Activated T-helper 17 cell treated with anti-CD3 and anti-CD28 coated beads, Interleukin-2, amount 50 U/mL, for 72 hours (primary cell): Measurements from ENCODE around the gene LYPD6. TPM values are rescaled to one million over a fixed set of nuclear protein-coding genes. Genes with fewer than 3 reads are reported as not detected.

Source experiments
- ATAC-seq: fragments of 150-1000 bp; cut with Tn5 transposase; replicated peaks from 2 replicates; pipeline ENCODE4 v1.10.0; 2021; ENCODE audit warnings: mild to moderate bottlenecking, moderate library complexity
- H3K27ac Mint-ChIP-seq: one replicate; pipeline ENCODE4 v1.8.0; 2022; ENCODE audit warnings: mixed read lengths
- H3K27me3 Mint-ChIP-seq: one replicate; pipeline ENCODE4 v1.8.0; 2022; ENCODE audit warnings: mixed read lengths
- H3K36me3 Mint-ChIP-seq: one replicate; pipeline ENCODE4 v1.8.0; 2022; ENCODE audit warnings: low read depth, mild to moderate bottlenecking, mixed read lengths
- H3K4me1 Mint-ChIP-seq: one replicate; pipeline ENCODE4 v1.8.0; 2022; ENCODE audit warnings: mixed read lengths
- H3K4me3 Mint-ChIP-seq: one replicate; pipeline ENCODE4 v1.8.0; 2022; ENCODE audit warnings: mild to moderate bottlenecking, mixed read lengths
- H3K9me3 Mint-ChIP-seq: one replicate; pipeline ENCODE4 v1.8.0; 2022; ENCODE audit warnings: mixed read lengths
- total RNA-seq, 2 donors: library from RNA; stranded (reverse); gene quantifications; one replicate each; pipeline ENCODE4 v1.2.3, GENCODE V29; 2022

The LYPD6 gene
- total RNA-seq, 2 donors from 2014 or later: not detected

GRCh38 chr2:149409506-149409905 lies 79.1 kb downstream of the LYPD6 start:
- H3K27ac Mint-ChIP-seq: no peak overlapping the region
- no peaks in the 10 kb centered on the region for H3K4me1 Mint-ChIP-seq
- ATAC-seq: no peak
- no peaks in the 10 kb centered on the region for H3K36me3 Mint-ChIP-seq
- H3K27me3 Mint-ChIP-seq: peaks cover 17% of the 10 kb centered on the region
- H3K4me3 Mint-ChIP-seq: no peak overlapping the region
- H3K9me3 Mint-ChIP-seq: no peaks in the 10 kb centered on the region

DNA sequence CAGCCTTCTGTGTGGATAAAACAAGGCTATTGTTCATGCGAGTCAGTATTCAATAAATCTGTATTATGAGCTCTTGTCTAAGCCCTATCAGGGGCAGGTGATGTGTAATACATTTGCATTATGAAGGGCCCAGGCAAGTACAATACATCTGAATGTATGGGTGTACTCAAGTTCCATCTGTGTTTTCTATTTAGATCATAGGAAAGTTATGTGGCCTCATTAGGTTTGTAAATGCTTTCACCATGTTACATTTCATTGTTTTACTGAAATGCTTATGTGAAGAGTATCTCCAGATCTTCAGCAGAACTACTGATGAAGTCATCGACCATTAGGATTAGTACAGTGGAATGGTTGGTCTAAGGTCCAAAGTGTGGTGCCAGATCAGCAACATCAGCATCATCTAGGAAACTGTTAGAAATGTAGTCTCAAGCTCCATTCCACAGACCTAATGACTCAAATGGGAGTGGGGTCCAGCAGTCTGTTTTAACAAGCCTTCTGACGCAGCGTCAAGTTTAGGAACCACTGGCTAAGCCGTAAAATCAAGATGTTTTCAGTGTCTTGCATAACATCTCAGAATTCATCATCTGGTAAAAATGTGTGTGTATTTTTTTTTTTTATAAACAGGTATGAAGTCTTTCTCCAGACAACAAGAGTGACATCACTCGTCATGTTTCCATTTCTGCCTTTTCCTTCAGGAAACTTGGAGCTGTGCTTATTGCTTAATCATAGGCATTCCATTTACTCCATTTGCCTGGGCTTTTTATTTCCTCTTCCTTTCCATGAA lies 80.5 kb downstream of the LYPD6 start:
- H3K4me3 Mint-ChIP-seq: no peak overlapping the region
- no peaks in the 10 kb centered on the region for H3K9me3 Mint-ChIP-seq
- H3K4me1 Mint-ChIP-seq: no peaks in the 10 kb centered on the region
- ATAC-seq: no peak
- peaks cover 26% of the 10 kb centered on the region for H3K27me3 Mint-ChIP-seq
- H3K27ac Mint-ChIP-seq: no peak overlapping the region
- no peaks in the 10 kb centered on the region for H3K36me3 Mint-ChIP-seq

DNA sequence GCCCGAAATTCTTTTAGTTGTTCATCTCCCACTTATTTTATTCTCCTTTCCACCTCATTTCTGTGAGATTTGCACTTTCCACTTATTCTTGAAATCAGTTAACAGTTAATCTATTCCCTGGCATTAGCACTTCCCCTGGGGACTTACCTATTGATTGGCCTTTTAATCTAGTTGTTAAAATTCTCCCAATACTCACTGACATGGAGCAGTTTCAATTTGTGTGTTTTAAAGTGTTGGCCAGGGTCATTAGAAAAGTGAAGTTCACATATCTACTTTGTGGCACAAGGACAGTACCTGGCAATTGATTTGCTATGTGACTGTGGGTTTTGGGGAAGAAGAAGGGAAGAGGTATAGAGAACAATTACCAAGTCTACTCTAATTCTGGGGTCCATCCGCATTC lies 83.1 kb downstream of the LYPD6 start:
- ATAC-seq: no peak
- Mint-ChIP-seq H3K4me1 (no peaks in the 10 kb centered on the region), H3K9me3 (no peaks in the 10 kb centered on the region), H3K36me3 (no peaks in the 10 kb centered on the region), H3K4me3 (no peak overlapping the region), H3K27me3 (peaks cover 26% of the 10 kb centered on the region), H3K27ac (no peak overlapping the region)

DNA sequence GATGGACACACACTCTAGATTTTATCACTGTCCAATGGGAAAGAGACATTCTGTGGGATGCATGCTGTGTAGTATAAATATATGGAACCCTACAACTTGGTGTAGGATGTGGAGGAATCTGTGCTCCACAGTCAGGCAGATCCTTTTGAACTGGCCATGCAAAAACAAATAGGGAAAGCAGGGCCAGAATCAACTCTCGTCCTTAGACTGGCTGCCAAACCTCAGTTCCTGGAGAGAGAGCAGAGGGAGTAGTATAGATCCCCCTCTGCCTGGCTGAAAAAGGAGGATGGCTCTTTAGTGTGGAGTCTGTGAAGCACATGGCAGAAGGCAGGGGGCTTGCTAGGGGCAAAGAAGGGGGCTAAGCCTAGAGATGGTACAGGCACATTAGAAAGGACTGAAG lies 84.7 kb downstream of the LYPD6 start:
- Mint-ChIP-seq H3K4me3 (no peak overlapping the region), H3K36me3 (no peaks in the 10 kb centered on the region), H3K27me3 (peaks cover 17% of the 10 kb centered on the region), H3K9me3 (no peaks in the 10 kb centered on the region), H3K27ac (no peak overlapping the region), H3K4me1 (no peaks in the 10 kb centered on the region)
- no peak for ATAC-seq

DNA sequence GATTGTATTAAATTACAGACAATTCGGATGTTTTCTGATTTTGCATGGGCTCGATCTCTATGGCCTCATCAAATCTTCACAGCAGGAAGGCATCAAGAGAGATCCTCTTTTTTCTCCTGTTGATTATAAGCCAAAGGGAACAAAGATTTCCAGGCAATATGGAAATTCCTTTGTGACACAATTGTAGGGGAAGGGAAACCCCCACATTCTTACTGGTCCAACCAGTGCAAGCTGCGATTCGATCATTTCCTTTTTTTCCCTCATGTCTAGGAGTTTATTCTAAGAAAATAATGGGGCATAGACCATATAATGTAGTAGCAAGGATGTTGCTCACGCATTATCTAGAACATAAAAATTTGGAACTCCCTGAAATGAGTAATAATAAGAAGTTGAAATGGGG lies 87.7 kb downstream of the LYPD6 start:
- ATAC-seq: no peak
- Mint-ChIP-seq H3K36me3 (no peaks in the 10 kb centered on the region), H3K9me3 (no peaks in the 10 kb centered on the region), H3K27me3 (peaks cover 15% of the 10 kb centered on the region), H3K4me1 (no peaks in the 10 kb centered on the region), H3K27ac (no peak overlapping the region), H3K4me3 (no peak overlapping the region)

DNA sequence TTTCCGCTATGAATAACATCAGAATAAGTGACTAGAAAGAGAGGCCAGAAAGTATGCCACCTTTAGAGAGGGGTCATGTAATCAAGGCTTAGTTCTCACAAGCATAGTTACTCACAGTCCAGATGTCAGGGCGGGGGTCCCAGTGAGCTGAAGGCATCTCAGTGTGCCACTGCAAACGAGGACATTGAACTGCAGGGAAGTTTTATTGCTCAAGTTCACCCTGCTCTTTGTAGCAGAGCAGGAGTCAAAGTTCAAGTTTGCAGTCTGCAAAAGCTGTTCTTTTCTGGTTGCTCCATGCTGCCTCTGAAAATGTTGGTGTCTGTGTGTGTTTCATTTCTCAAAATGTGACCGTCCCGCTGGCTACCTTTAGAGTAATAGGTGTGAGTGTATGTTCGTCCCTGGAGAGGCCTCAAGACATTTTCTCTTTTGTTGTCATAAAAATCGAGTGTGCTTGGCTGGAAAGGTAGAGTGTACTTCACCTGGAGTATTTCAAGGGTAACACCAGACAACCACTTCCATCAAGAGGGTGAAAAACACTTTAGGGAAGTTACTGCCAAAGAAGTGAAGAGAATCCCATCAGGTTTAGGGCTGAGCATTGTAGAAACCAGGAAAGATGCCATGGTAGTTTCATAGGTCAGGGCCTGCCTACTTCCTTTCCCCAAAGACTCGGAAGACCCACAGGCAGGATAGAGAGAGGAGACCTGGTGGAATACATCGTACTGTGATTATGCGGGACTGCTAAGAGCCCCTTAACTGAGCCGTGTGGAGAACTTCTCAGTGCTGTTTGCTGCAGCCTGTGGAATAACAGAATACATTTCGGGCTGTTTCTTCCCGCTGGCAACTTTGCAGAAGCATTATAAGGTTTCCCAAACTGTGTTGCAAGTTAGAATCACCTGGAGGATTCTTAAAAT lies 89.9 kb downstream of the LYPD6 start:
- ATAC-seq: no peak
- peaks cover 19% of the 10 kb centered on the region for H3K27me3 Mint-ChIP-seq
- H3K36me3 Mint-ChIP-seq: no peaks in the 10 kb centered on the region
- H3K4me1 Mint-ChIP-seq: no peaks in the 10 kb centered on the region
- no peak overlapping the region for H3K27ac Mint-ChIP-seq
- H3K4me3 Mint-ChIP-seq: no peak overlapping the region
- H3K9me3 Mint-ChIP-seq: no peaks in the 10 kb centered on the region

- H3K36me3 Mint-ChIP-seq: no peaks in the 10 kb centered on the region
These were observed 91.4 kb downstream of the LYPD6 start for GRCh38 chr2:149421791-149422190.

GRCh38 chr2:149422337-149422990 lies 92.1 kb downstream of the LYPD6 start:
- no peak for ATAC-seq
- no peaks in the 10 kb centered on the region for H3K36me3 Mint-ChIP-seq

More at GRCh38 chr2:149421791-149422190, 91.4 kb downstream of the LYPD6 start:
- H3K4me1 Mint-ChIP-seq: no peaks in the 10 kb centered on the region
- ATAC-seq: no peak
- H3K4me3 Mint-ChIP-seq: no peak overlapping the region
- no peaks in the 10 kb centered on the region for H3K9me3 Mint-ChIP-seq
- H3K27me3 Mint-ChIP-seq: peaks cover 23% of the 10 kb centered on the region
- H3K27ac Mint-ChIP-seq: no peak overlapping the region

DNA sequence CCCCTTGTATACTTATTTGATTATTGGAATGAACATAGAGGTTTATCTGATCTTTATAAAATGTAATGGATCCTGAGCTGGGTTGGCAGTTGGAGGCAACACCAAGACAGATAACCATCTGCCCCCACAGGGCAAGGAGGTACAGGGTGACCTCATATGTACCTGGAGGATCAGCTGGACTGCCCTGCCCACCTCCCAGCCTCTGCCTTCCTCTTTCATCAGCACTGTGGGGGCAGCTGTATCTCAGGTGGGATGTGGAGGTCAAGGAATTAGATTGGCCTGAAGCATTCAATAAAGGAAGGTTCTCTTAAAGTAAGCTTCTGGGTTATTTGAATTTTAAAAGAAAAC lies 92.6 kb downstream of the LYPD6 start:
- Mint-ChIP-seq H3K4me3 (no peak overlapping the region), H3K27me3 (peaks cover 23% of the 10 kb centered on the region), H3K9me3 (no peaks in the 10 kb centered on the region), H3K27ac (no peak overlapping the region), H3K36me3 (no peaks in the 10 kb centered on the region), H3K4me1 (no peaks in the 10 kb centered on the region)
- ATAC-seq: no peak

More at GRCh38 chr2:149422337-149422990, 92.1 kb downstream of the LYPD6 start:
- no peak overlapping the region for H3K27ac Mint-ChIP-seq
- H3K27me3 Mint-ChIP-seq: peaks cover 23% of the 10 kb centered on the region
- no peak overlapping the region for H3K4me3 Mint-ChIP-seq
- H3K9me3 Mint-ChIP-seq: no peaks in the 10 kb centered on the region
- H3K4me1 Mint-ChIP-seq: no peaks in the 10 kb centered on the region

DNA sequence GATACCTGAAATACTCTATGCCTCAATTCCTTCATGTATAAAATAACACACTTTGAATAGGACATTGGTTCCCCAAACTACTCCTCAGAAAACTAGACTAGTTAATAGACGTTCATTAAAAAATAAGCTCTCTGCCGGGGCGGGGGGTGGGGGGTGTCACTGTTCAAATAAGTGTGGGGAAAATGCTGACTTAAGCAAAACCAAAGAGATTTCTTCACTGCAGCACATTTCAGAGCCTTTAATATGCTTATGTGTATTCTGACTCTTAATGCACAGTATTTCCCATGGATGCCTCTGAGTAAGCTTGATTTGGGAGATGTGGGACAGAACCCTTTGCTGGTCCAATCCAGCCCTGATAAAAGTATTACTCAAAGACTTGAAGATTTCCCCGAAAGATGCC lies 93.2 kb downstream of the LYPD6 start:
- Mint-ChIP-seq H3K27ac (no peak overlapping the region), H3K9me3 (no peaks in the 10 kb centered on the region), H3K4me3 (no peak overlapping the region), H3K36me3 (no peaks in the 10 kb centered on the region), H3K4me1 (no peaks in the 10 kb centered on the region), H3K27me3 (peaks cover 23% of the 10 kb centered on the region)
- ATAC-seq: no peak

GRCh38 chr2:149427387-149427786 lies 97.0 kb downstream of the LYPD6 start:
- no peaks in the 10 kb centered on the region for H3K4me1 Mint-ChIP-seq
- ATAC-seq: no peak
- peaks cover 3% of the 10 kb centered on the region for H3K9me3 Mint-ChIP-seq
- peaks cover 25% of the 10 kb centered on the region for H3K27me3 Mint-ChIP-seq
- H3K36me3 Mint-ChIP-seq: no peaks in the 10 kb centered on the region
- H3K4me3 Mint-ChIP-seq: no peak overlapping the region
- H3K27ac Mint-ChIP-seq: no peak overlapping the region

DNA sequence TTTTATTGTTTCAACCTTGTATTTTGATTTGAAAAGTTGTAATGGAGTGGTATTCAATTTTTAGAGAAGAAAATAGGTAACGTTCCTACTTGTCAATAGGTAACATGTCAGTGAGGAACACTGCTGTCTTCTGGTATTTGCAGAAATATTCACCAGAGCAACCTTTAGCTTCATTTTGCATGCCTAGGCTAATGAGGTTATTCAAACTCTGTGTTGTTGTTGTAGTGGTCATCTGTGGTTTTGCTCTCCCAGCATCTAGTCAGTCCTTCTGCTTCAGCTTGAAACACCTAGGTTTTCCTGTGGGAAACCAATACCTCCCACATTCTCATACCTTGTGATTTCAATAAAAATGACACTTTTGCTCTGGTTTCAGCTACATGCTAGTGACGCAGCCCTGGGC lies 98.4 kb downstream of the LYPD6 start:
- Mint-ChIP-seq H3K27me3 (peaks cover 22% of the 10 kb centered on the region), H3K27ac (no peak overlapping the region), H3K4me3 (no peak overlapping the region), H3K4me1 (no peaks in the 10 kb centered on the region), H3K9me3 (peaks cover 3% of the 10 kb centered on the region), H3K36me3 (no peaks in the 10 kb centered on the region)
- ATAC-seq: no peak

- ATAC-seq: no peak
- H3K9me3 Mint-ChIP-seq: peaks cover 3% of the 10 kb centered on the region
- no peaks in the 10 kb centered on the region for H3K36me3 Mint-ChIP-seq
- no peak overlapping the region for H3K4me3 Mint-ChIP-seq
- no peaks in the 10 kb centered on the region for H3K4me1 Mint-ChIP-seq
- peaks cover 11% of the 10 kb centered on the region for H3K27me3 Mint-ChIP-seq
- no peak overlapping the region for H3K27ac Mint-ChIP-seq
These were observed 100.7 kb downstream of the LYPD6 start for GRCh38 chr2:149430743-149431736.
